ENCODE results near the gene SP110. TPM values are rescaled to one million over a fixed set of nuclear protein-coding genes. Genes with fewer than 3 reads are reported as not detected.
A peak's percentile ranks its signal among the peaks of the same experiment; 100 is the strongest.
"Not testable (repeated sequence)": the region's sequence is repeated elsewhere in the genome, so short reads cannot be mapped to it uniquely, and the experiment has no call there.

Gene SP110
- total and polyA plus RNA-seq, 2 donors (not counting 3 experiments of a cell fraction or from before 2014, with no cell fraction given), result 10.2 to 10.7 TPM

DNA sequence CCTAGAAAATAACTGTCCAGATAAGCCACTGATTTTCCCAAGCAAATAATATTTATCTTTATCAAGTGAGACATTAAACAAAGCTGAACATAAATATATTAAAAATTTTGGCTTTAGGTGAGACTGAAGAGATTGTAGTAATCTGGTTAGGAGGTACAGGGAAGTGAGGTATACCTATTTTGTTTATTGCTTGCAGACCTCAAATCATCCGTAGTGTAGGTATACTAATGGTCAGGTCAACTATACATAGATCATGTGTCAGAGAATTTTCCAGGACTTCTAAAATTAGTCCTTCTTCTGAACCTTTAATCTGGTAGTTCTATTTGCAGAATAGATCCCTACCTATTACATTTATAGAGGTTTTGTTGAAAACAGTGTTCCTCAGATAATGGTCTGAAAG, 47.3 kb upstream of the SP110 start:
- no peak overlapping the region for H3K4me3 ChIP-seq (replicated peaks in 1 of 3; ENCODE audit: insufficient read depth in 1 of 3, low read depth in 1 of 3, low read length in 3 of 3)
- H2AFZ ChIP-seq (ENCODE audit: low read depth, low read length), result no peak overlapping the region
- no peaks in the 10 kb centered on the region for H3K36me3 ChIP-seq (ENCODE audit: control insufficient read depth in 2 of 2, extremely low read depth in 1 of 2, insufficient read depth in 2 of 2, low read length in 2 of 2)
- H3K9me3 ChIP-seq (replicated peaks; ENCODE audit: control insufficient read depth, insufficient read depth, low read length), result no peaks in the 10 kb centered on the region
- no TSS peak for BruUV-seq (replicated peaks)
- TF ChIP-seq GATA2 (IDR thresholded peaks at IDR 0.05; ENCODE audit: insufficient read depth, insufficient read length, low read depth, low read length), result no peak
- no peaks in the 10 kb centered on the region for H3K9me1 ChIP-seq (replicated peaks; ENCODE audit: control insufficient read depth, extremely low read depth, insufficient read depth, low read length)
- no peak overlapping the region for H3K9ac ChIP-seq (replicated peaks; ENCODE audit: extremely low read depth, insufficient read depth, low read length)
- no peaks in the 10 kb centered on the region for H3K27me3 ChIP-seq (ENCODE audit: control insufficient read depth in 2 of 2, insufficient read depth in 2 of 2, low read length in 2 of 2)
- H3K27ac ChIP-seq (ENCODE audit: insufficient read depth, low read depth, low read length), result no peak overlapping the region
- ChIA-PET CTCF (no interaction called here), POLR2A (no interaction called here)
- no peak overlapping the region for H3K4me2 ChIP-seq (ENCODE audit: insufficient read depth, low read length)
- no peaks in the 10 kb centered on the region for H3K79me2 ChIP-seq (ENCODE audit: control insufficient read depth, insufficient read depth, low read length)
- peak; percentile 26 for FAIRE-seq
- no peak for DNase-seq (ENCODE audit: low read depth, low spot score)
- dilution Hi-C loops (cut with MboI; ENCODE audit: extremely low pct_ligation_motif_present, low sequenced_read_pairs), result no loop called here
- intact Hi-C loops (cut with micrococcal nuclease), result no loop called here
- H4K20me1 ChIP-seq (replicated peaks; ENCODE audit: control insufficient read depth, extremely low read depth, insufficient read depth, low read length), result no peaks in the 10 kb centered on the region
- H3K4me1 ChIP-seq (ENCODE audit: control insufficient read depth, extremely low read depth, insufficient read depth, low read length), result no peaks in the 10 kb centered on the region

DNA sequence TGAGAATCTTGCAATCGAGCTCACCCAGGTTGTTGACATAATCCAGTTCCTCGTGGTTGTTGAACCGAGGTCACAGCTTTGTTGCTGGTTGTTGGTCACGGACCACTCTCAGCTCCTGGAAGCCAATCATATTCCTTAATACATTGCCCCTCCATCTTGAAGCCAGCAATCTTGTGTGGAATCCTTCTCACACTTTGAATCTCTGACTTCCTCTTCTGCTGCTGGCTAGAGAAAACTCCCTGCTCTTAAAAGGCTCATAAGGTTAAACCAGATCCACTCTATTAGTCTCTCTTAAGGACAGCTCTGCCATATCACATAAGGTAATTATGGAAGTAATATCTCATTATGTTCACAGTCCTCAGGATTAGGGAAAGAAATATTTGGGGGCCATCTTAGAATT, 46.9 kb upstream of the SP110 start:
- CTCF ChIA-PET, result no interaction called here
- intact Hi-C loops (cut with micrococcal nuclease), result no loop called here

DNA sequence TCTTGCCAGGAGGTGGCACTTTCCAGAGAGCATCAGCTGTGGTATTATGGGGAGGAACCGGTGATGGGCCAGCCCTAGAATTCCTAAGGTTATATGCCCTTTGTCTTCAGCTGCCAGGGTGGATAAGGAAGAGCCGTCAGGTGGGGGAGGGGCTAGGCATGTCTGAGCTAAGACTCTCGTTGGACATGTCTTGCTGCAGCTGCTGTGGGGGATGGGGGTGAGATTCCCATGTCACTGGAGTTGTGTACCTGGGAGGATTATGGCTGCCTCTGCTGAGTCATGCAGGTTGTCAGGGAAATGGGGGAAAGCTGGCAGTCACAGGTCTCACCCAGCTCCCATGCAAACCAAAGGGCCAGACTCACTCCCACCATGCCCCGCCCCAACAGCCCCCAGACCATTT, 45.2 kb upstream of the SP110 start:
- BruUV-seq (replicated peaks); DNase-seq (ENCODE audit: low read depth, low spot score); POLR2A ChIA-PET; H3K27ac ChIP-seq (ENCODE audit: insufficient read depth, low read depth, low read length); H4K20me1 ChIP-seq (replicated peaks; ENCODE audit: control insufficient read depth, extremely low read depth, insufficient read depth, low read length); H2AFZ ChIP-seq (ENCODE audit: low read depth, low read length); H3K4me2 ChIP-seq (ENCODE audit: insufficient read depth, low read length); FAIRE-seq; H3K9me1 ChIP-seq (replicated peaks; ENCODE audit: control insufficient read depth, extremely low read depth, insufficient read depth, low read length); H3K36me3 ChIP-seq (ENCODE audit: control insufficient read depth in 2 of 2, extremely low read depth in 1 of 2, insufficient read depth in 2 of 2, low read length in 2 of 2); H3K79me2 ChIP-seq (ENCODE audit: control insufficient read depth, insufficient read depth, low read length); H3K27me3 ChIP-seq (ENCODE audit: control insufficient read depth in 2 of 2, insufficient read depth in 2 of 2, low read length in 2 of 2); H3K4me1 ChIP-seq (ENCODE audit: control insufficient read depth, extremely low read depth, insufficient read depth, low read length); H3K9me3 ChIP-seq (replicated peaks; ENCODE audit: control insufficient read depth, insufficient read depth, low read length); dilution Hi-C loops (cut with MboI; ENCODE audit: extremely low pct_ligation_motif_present, low sequenced_read_pairs); H3K4me3 ChIP-seq (replicated peaks in 1 of 3; ENCODE audit: insufficient read depth in 1 of 3, low read depth in 1 of 3, low read length in 3 of 3); H3K9ac ChIP-seq (replicated peaks; ENCODE audit: extremely low read depth, insufficient read depth, low read length); intact Hi-C loops (cut with micrococcal nuclease); CTCF ChIA-PET: not testable (repeated sequence)

More for the DNA sequence above, 46.9 kb upstream of the SP110 start:
- Histone ChIP-seq H3K9me3 (replicated peaks; ENCODE audit: control insufficient read depth, insufficient read depth, low read length) (no peaks in the 10 kb centered on the region), H3K4me2 (ENCODE audit: insufficient read depth, low read length) (no peak overlapping the region), H3K9ac (replicated peaks; ENCODE audit: extremely low read depth, insufficient read depth, low read length) (no peak overlapping the region), H3K4me3 (replicated peaks in 1 of 3; ENCODE audit: insufficient read depth in 1 of 3, low read depth in 1 of 3, low read length in 3 of 3) (no peak overlapping the region), H3K9me1 (replicated peaks; ENCODE audit: control insufficient read depth, extremely low read depth, insufficient read depth, low read length) (no peaks in the 10 kb centered on the region), H3K4me1 (ENCODE audit: control insufficient read depth, extremely low read depth, insufficient read depth, low read length) (no peaks in the 10 kb centered on the region), H4K20me1 (replicated peaks; ENCODE audit: control insufficient read depth, extremely low read depth, insufficient read depth, low read length) (no peaks in the 10 kb centered on the region), H3K36me3 (ENCODE audit: control insufficient read depth in 2 of 2, extremely low read depth in 1 of 2, insufficient read depth in 2 of 2, low read length in 2 of 2) (no peaks in the 10 kb centered on the region), H3K27me3 (ENCODE audit: control insufficient read depth in 2 of 2, insufficient read depth in 2 of 2, low read length in 2 of 2) (no peaks in the 10 kb centered on the region), H3K79me2 (ENCODE audit: control insufficient read depth, insufficient read depth, low read length) (no peaks in the 10 kb centered on the region), H3K27ac (ENCODE audit: insufficient read depth, low read depth, low read length) (no peak overlapping the region), H2AFZ (ENCODE audit: low read depth, low read length) (no peak overlapping the region)
- dilution Hi-C loops (cut with MboI; ENCODE audit: extremely low pct_ligation_motif_present, low sequenced_read_pairs), result no loop called here
- POLR2A ChIA-PET, result no interaction called here
- DNase-seq (ENCODE audit: low read depth, low spot score) (no peak), FAIRE-seq (no peak)
- no peak for TF ChIP-seq JUN (IDR thresholded peaks at IDR 0.05; ENCODE audit: borderline replicate concordance, insufficient read depth, insufficient read length, low read depth)
- no peak for TF ChIP-seq FOS (IDR thresholded peaks at IDR 0.05; ENCODE audit: borderline replicate concordance, insufficient read depth, low read length)
- TF ChIP-seq, protein P1, sequence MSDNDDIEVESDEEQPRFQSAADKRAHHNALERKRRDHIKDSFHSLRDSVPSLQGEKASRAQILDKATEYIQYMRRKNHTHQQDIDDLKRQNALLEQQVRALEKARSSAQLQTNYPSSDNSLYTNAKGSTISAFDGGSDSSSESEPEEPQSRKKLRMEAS (IDR thresholded peaks at IDR 0.05; ENCODE audit: insufficient read depth, insufficient read length), result no peak
- TF ChIP-seq, protein P2, sequence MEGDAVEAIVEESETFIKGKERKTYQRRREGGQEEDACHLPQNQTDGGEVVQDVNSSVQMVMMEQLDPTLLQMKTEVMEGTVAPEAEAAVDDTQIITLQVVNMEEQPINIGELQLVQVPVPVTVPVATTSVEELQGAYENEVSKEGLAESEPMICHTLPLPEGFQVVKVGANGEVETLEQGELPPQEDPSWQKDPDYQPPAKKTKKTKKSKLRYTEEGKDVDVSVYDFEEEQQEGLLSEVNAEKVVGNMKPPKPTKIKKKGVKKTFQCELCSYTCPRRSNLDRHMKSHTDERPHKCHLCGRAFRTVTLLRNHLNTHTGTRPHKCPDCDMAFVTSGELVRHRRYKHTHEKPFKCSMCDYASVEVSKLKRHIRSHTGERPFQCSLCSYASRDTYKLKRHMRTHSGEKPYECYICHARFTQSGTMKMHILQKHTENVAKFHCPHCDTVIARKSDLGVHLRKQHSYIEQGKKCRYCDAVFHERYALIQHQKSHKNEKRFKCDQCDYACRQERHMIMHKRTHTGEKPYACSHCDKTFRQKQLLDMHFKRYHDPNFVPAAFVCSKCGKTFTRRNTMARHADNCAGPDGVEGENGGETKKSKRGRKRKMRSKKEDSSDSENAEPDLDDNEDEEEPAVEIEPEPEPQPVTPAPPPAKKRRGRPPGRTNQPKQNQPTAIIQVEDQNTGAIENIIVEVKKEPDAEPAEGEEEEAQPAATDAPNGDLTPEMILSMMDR (IDR thresholded peaks at IDR 0.05; ENCODE audit: extremely low read depth in 1 of 2, insufficient read depth in 1 of 2, low read depth in 1 of 2, low read length in 2 of 2), result no peak
- TF ChIP-seq POLR2AphosphoS5 (IDR thresholded peaks at IDR 0.05; ENCODE audit: insufficient read depth, low read depth, low read length), result no peak
- TF ChIP-seq EZH2 (IDR thresholded peaks at IDR 0.05; ENCODE audit: borderline replicate concordance, low read depth, low read length, severe bottlenecking), result no peak
- no peak for TF ChIP-seq POLR2A (IDR thresholded peaks at IDR 0.05; ENCODE audit: low read depth, low read length)
- TF ChIP-seq GATA2 (IDR thresholded peaks at IDR 0.05; ENCODE audit: insufficient read depth, insufficient read length, low read depth, low read length), result no peak
- no peak for TF ChIP-seq MYC (IDR thresholded peaks at IDR 0.05; ENCODE audit: low read depth, low read length)
- no TSS peak for BruUV-seq (replicated peaks)
